GM18499 (cell line): ENCODE results near the gene CACNA1C.

Source experiments
- ATAC-seq: cut with Tn5 transposase; IDR thresholded peaks from one replicate; pipeline ENCODE4 v1.9.1; 2021; ENCODE audit warnings: moderate number of reproducible peaks; ENCODE audit not compliant: insufficient read depth, unreplicated experiment

The CACNA1C gene

GRCh38 chr12:2456122-2456812 lies 403.5 kb downstream of the CACNA1C start:
- no peak for ATAC-seq

- ATAC-seq, result no peak
Observed at GRCh38 chr12:2456813-2457186, 404.0 kb downstream of the CACNA1C start.

DNA sequence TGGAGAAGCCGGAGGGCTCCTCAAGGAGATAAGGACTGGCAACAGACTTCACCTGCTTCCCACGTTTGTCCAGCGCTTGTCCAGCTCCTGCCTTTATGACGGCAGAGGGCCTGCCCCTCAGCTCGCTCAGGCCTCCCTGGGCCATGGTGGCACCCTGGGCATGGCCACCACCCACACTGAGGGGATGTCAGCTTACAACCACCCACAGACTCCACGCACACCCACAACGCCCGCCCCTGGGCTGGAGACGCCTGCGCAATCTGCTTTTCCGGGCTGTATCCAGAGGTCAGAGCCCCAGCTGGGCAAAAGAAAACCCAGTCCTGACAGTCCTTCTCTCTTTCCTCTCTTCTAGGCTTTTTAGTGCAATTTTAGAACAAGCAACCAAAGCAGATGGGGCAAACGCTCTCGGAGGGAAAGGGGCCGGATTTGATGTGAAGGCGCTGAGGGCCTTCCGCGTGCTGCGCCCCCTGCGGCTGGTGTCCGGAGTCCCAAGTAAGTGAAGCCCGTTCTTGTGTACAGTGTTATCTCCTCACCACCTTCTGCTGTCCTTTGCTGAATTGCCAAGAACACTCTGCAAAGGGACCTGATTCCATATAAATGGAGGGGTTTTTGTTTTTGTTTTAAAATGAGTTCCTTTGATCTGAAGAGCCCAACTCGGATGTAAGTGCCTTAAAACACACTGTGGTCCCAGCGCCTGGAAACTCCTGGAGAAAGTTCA lies 404.6 kb downstream of the CACNA1C start:
- ATAC-seq, result no peak

DNA sequence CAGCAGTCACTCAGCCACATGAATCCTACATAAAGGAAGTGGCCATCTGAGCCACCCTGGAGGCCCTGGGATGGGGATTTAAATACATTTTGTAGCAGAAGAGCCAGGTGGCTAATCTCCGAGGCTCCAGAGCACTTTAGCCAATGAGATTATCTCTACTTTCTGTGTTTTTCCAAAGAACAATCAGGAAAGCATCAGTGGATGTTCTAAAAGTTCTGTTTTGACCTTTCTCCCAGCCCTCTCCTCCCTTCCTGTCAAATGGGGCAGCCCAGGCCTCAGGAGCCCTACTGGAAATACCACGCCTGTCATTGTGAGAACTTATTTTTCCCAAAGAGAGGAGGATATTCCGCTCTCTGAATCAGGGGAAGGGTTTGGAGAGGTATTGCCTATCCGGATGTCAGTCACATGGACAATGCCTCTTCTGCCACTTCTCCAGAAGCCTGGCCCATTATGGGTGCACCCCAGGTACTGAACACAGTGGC lies 405.2 kb downstream of the CACNA1C start:
- no peak for ATAC-seq

DNA sequence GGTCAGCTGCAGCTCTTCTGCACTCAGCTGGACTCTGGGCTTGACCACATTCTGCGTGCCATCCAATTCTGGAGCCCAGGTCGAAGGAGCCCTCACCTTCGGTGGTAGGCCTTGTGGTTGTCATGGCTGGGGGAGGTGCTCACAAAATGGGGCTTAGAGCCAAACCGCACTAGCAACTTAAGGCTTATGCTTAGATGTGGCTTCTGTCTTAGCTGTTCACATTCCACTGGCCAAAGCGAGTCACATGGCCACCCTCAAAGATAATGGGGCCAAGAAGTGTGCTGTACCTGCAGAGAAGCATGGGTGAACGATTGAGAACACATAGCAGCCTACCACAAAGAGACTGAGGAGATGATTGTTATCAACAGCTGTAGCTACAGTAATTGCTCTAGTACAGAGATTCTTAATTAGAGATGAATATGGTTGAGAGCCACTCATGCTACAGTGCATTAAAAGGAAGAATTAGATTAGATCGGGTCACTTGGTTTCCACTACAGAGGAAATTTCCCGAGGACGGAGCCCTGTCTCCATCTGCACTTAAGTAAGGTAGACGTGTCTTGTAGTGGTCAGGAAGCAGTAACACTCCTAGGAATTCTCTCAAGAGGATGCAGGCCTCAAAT lies 407.4 kb downstream of the CACNA1C start:
- no peak for ATAC-seq

DNA sequence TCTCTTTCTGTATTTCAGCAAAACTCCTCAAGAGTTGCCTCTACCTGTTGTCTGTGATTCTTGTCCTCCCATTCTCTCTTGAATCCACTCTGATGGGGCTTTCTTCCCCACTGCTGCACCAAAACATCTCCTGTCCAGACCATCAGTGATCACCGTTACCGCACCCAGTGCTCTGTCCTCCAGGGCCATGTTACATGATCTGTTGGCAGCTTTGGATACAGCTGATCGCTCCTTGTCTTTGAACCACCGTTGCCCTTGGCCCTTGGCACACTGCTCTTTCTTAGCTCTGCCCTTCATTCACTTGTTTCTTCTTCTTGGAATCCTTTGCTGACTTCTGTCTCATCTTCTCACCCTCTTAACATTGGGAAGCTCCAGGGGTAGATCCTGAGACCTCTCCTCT lies 408.3 kb downstream of the CACNA1C start:
- ATAC-seq, result no peak

- no peak for ATAC-seq
Observed at GRCh38 chr12:2461645-2462044, 408.9 kb downstream of the CACNA1C start.

- no peak for ATAC-seq
Observed at GRCh38 chr12:2462087-2462486, 409.3 kb downstream of the CACNA1C start.

GRCh38 chr12:2463719-2464118 lies 410.9 kb downstream of the CACNA1C start:
- ATAC-seq, result no peak

DNA sequence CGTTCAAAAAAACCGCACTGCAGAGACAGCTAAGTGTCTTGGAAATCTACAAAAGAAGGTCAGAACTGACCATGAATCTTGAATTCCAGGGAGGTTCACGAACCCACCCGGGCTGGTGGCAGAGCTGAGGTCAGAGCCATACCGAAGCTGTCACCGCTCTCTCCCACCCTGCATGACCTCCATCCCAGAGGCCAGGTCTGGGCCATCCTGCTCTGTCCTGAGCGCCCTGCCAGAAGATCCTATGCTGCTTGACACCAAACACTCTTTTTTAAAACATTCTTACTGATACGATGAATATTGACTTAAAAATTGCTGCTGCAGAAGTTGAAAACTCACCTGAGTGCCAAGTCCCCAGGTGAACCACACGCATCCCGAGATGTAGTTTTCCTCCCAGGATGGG lies 412.9 kb downstream of the CACNA1C start:
- ATAC-seq, result no peak

DNA sequence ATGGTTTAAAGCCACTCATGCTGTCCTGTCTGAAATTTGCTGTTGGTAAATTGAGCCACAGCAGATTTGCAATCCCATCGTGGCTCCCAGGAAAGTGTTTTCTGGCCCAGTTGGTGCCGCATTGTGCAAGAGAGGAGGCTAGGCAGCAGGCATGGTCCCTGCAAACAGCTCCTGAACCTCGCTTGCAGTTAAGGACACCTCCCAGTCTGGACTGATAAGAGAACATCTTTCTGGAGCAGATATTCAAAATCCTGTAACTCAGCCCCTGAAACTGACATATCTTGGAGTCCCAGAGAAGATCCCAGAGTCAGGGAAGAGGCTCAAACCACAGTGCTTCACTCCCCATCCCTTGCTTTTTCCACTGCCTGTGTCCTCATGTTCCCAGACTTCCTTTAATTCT lies 413.4 kb downstream of the CACNA1C start:
- no peak for ATAC-seq

DNA sequence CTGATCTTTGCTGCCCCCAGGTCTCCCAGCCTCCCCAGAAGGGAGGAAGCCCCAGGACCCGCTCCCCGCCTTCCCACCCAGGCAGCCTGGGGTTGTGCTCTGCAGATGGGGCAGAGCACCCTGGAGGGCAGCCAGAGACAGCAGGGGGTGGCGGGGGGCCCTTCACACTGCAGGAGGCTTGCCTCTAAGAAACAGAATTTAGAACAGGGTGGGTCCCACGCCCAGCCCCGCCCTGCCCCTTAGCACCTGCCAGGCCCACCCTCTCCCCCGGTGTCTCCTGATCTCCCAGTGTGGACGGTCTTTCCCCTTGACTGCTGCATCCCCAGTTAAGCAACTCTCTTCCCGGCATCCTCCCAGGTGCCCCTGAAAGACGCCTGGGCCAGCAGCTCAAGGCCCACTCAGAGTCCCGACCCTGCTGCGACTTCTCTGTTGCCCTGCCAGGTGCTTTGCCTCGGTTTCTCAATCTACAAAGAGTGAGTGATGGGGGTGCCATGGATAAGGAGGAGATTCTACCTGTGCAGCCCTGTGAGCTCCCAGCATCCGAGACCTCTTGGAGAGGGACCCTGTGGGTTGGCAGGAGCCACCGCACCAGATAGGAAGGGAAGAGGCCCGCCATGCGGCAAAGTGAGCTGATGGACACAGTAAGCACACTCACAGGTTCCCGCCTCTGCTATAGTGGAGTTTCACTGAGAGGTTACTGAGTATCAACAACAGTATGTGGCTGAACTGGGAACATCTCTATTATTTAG lies 414.8 kb downstream of the CACNA1C start:
- no peak for ATAC-seq

- ATAC-seq, result no peak
Observed at GRCh38 chr12:2475984-2476383, 423.2 kb downstream of the CACNA1C start.

GRCh38 chr12:2477009-2477766 lies 424.4 kb downstream of the CACNA1C start:
- no peak for ATAC-seq

GRCh38 chr12:2479851-2480535 lies 427.2 kb downstream of the CACNA1C start:
- no peak for ATAC-seq

DNA sequence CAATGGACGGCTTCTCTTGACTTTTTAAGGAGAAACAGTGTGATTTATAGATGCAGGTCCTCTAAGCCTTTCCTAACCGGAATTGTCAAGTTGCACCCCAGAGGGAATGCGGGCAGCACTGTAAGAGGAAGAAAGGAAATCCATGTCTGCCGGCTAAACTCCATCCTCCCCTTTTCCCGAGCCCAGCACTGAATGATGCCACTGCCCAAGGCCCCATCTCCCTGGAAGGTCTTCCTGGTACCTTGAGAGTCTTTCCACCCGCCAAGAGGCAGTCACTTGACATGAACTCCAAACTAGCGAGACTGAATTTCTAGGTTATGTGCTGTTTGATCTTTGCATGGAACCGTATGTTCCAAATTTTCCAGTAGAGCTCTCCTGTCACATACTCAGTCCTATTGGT lies 428.6 kb downstream of the CACNA1C start:
- no peak for ATAC-seq

DNA sequence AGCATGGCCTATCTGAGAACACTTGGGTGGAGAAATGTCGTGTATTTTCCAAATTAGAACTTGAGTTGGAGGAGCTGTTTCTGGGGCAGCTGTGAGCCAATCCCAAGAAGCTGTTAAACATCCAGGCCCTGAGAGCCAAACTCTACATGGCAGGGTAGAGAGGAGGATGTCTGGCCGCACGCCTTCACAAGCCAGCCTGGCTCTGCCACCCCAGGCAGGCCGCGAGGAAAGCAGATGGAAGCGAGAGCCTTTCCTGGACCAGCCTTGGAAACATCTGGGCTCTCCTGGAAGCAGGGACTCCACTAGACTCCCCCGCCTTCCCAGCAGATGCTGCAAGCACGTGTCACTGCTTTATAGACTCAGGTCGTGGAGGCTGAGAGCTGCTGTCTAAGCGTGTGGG lies 429.2 kb downstream of the CACNA1C start:
- ATAC-seq, result no peak

GRCh38 chr12:2482938-2483660 lies 430.3 kb downstream of the CACNA1C start:
- ATAC-seq, result no peak

GRCh38 chr12:2483713-2484112 lies 430.9 kb downstream of the CACNA1C start:
- ATAC-seq, result no peak
